ENCODE measurements around the gene TFEC.

Gene TFEC

GRCh38 chr7:115920367-115920766, 110.2 kb downstream of the TFEC start:
- no peak for ATAC-seq

GRCh38 chr7:115914951-115915350, 115.6 kb downstream of the TFEC start:
- ATAC-seq = no peak

GRCh38 chr7:115911465-115911864, 119.1 kb downstream of the TFEC start:
- no peak for ATAC-seq

GRCh38 chr7:115910541-115911164, 119.9 kb downstream of the TFEC start:
- no peak for ATAC-seq

- ATAC-seq = no peak
Measured at GRCh38 chr7:115906731-115907130, 123.8 kb downstream of the TFEC start.

GRCh38 chr7:115889669-115889984, 140.9 kb downstream of the TFEC start:
- no peak for ATAC-seq

- ATAC-seq = no peak
Measured at GRCh38 chr7:115888981-115889668, 141.4 kb downstream of the TFEC start.

GRCh38 chr7:115885550-115885949, 145.0 kb downstream of the TFEC start:
- no peak for ATAC-seq
